ENCODE measurements around the gene CASZ1.

GRCh38 chr1:10612436-10613160, 183.8 kb downstream of the CASZ1 start:
- no peak for TF ChIP-seq CTCF (IDR thresholded peaks at IDR 0.05 in 2 of 3, conservative IDR thresholded peaks at IDR 0.05 in 1 of 3; ENCODE audit: control insufficient read depth in 2 of 3, extremely low read depth in 1 of 3, insufficient read depth in 1 of 3, low read depth in 3 of 3, low read length in 3 of 3)
- no peak for TF ChIP-seq EP300 (IDR thresholded peaks at IDR 0.05; ENCODE audit: borderline replicate concordance in 1 of 2, control insufficient read depth in 1 of 2, low read depth in 2 of 2, low read length in 2 of 2)
